Measurements from ENCODE around the gene UBE2V1. TPM values are rescaled to one million over a fixed set of nuclear protein-coding genes. Genes with fewer than 3 reads are reported as not detected.

The UBE2V1 gene
- total RNA-seq, 1 donor from 2014 or later: 138 TPM

DNA sequence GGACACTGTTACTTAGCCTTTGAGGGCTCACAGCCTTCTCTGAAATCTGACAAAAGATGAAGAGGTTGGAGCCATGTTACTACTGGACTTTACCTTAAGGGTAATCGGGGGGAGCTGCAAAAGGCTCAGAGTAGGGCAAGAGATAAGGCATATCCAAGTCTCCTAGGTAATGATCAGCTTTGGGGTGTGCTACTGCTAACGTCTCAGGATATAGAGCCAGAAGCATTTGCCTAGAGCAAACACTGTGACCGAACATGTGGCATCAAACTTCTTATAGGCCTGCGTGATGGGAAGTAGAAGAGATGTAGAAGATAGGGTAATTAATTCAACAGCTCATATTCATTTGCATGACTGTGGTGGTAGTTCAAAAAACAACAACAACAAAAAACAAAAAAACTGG is 11.1 kb downstream of the UBE2V1 start:
- H3K27me3 Mint-ChIP-seq (ENCODE audit: low read depth): no peaks in the 10 kb centered on the region
- no peak overlapping the region for H3K27ac Mint-ChIP-seq
- H3K9me3 Mint-ChIP-seq: no peaks in the 10 kb centered on the region
- H3K4me3 Mint-ChIP-seq: no peak overlapping the region
- no peak for DNase-seq (ENCODE audit: low spot score in 2 of 2, unreplicated experiment in 2 of 2)
- H3K4me1 Mint-ChIP-seq: peaks cover 19% of the 10 kb centered on the region
- peaks cover 2% of the 10 kb centered on the region for H3K36me3 Mint-ChIP-seq
- TF ChIP-seq, protein P1, sequence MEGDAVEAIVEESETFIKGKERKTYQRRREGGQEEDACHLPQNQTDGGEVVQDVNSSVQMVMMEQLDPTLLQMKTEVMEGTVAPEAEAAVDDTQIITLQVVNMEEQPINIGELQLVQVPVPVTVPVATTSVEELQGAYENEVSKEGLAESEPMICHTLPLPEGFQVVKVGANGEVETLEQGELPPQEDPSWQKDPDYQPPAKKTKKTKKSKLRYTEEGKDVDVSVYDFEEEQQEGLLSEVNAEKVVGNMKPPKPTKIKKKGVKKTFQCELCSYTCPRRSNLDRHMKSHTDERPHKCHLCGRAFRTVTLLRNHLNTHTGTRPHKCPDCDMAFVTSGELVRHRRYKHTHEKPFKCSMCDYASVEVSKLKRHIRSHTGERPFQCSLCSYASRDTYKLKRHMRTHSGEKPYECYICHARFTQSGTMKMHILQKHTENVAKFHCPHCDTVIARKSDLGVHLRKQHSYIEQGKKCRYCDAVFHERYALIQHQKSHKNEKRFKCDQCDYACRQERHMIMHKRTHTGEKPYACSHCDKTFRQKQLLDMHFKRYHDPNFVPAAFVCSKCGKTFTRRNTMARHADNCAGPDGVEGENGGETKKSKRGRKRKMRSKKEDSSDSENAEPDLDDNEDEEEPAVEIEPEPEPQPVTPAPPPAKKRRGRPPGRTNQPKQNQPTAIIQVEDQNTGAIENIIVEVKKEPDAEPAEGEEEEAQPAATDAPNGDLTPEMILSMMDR (IDR thresholded peaks at IDR 0.05; ENCODE audit: unreplicated experiment): no peak

DNA sequence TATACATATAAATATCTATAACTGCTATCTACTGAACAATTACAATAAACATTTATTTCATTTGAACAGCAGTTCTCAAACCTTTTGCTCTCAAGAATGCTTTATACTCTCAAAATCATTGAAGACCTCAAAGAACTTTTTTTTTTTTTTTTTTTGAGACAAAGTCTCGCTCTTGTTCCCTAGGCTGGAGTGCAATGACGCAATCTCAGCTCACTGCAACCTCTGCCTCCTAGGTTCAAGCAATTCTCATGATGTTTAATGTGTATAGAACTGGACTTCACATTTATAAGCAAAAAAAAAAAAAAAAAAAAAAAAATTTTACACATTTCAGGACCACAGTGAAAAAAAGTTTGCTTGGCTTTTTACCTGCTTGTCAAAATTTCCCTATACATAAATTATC is 11.7 kb downstream of the UBE2V1 start:
- Mint-ChIP-seq H3K27ac (no peak overlapping the region), H3K4me1 (peaks cover 19% of the 10 kb centered on the region), H3K9me3 (no peaks in the 10 kb centered on the region), H3K36me3 (peaks cover 2% of the 10 kb centered on the region), H3K4me3 (no peak overlapping the region), H3K27me3 (ENCODE audit: low read depth) (no peaks in the 10 kb centered on the region)
- DNase-seq (ENCODE audit: low spot score in 2 of 2, unreplicated experiment in 2 of 2): no peak
- TF ChIP-seq, protein P1 (IDR thresholded peaks at IDR 0.05; ENCODE audit: unreplicated experiment): no peak

DNA sequence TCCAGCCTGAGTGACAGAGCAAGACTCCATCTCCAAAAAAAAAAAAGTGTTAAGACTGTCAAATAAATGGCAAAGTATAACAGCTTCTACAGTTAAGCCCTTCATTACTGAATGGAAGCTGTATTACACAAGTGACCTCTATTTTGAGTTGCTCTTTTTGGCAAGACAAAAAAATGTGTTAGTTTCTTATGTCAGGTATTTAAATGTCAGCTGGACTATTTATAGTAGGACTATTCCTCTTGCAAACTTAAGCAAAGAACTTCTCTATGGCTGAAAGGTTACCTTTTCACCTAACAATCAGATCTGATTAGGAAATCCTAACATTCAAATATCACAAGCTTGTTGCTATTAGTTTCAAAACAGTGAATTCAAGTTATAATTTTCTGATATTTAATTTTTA is 12.4 kb downstream of the UBE2V1 start:
- Mint-ChIP-seq H3K27me3 (ENCODE audit: low read depth) (no peaks in the 10 kb centered on the region), H3K36me3 (peaks cover 2% of the 10 kb centered on the region), H3K9me3 (no peaks in the 10 kb centered on the region), H3K4me3 (no peak overlapping the region), H3K4me1 (peaks cover 19% of the 10 kb centered on the region), H3K27ac (no peak overlapping the region)
- TF ChIP-seq, protein P1 (IDR thresholded peaks at IDR 0.05; ENCODE audit: unreplicated experiment): no peak
- DNase-seq (ENCODE audit: low spot score in 2 of 2, unreplicated experiment in 2 of 2): no peak

DNA sequence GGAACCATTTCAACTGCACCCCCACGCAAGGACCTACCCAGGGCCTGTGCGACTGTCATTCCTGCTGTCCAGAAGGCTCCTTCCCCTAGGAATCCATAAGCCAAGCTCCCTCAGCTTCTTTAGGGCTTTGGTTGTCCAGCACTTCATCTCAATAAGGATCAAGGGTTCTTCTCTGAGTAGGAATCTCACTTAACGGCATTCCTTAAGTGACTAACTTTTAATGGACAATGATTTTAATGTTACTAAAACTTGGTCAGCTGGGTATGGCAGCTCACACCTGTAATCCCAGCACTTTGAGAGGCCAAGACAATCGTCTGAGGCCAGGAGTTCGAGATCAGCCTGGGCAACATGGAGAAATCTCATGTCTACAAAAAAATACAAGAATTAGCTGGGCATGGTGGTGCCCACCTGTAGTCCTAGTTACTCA is 13.4 kb downstream of the UBE2V1 start:
- Mint-ChIP-seq H3K4me3 (no peak overlapping the region), H3K4me1 (peaks cover 19% of the 10 kb centered on the region), H3K27me3 (ENCODE audit: low read depth) (no peaks in the 10 kb centered on the region), H3K27ac (peak overlapping the region; percentile 83), H3K9me3 (no peaks in the 10 kb centered on the region), H3K36me3 (peaks cover 8% of the 10 kb centered on the region)
- TF ChIP-seq, protein P1 (IDR thresholded peaks at IDR 0.05; ENCODE audit: unreplicated experiment): no peak
- no peak for DNase-seq (ENCODE audit: low spot score in 2 of 2, unreplicated experiment in 2 of 2)

DNA sequence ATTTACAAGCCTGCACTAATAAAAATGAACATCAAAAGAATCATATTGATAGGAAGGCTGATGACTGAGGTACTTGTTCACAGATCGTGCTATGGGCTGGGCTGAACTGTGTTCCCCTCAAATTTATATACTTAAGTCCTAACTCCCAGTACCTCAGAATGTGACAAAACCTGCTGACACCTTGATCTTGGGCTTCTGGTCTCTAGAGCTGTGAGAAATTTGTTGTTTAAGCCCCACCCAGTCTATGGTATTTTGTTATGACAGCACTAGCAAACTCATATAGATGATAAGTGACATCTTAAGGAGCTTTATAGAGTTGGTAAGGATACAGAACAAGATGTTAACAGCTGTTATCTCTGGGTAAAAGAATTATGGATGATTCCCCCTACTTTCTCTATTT is 13.8 kb downstream of the UBE2V1 start:
- Mint-ChIP-seq H3K4me1 (peaks cover 19% of the 10 kb centered on the region), H3K27me3 (ENCODE audit: low read depth) (no peaks in the 10 kb centered on the region), H3K4me3 (no peak overlapping the region), H3K9me3 (no peaks in the 10 kb centered on the region), H3K27ac (peak overlapping the region; percentile 83), H3K36me3 (peaks cover 10% of the 10 kb centered on the region)
- no peak for DNase-seq (ENCODE audit: low spot score in 2 of 2, unreplicated experiment in 2 of 2)
- TF ChIP-seq, protein P1 (IDR thresholded peaks at IDR 0.05; ENCODE audit: unreplicated experiment): no peak

DNA sequence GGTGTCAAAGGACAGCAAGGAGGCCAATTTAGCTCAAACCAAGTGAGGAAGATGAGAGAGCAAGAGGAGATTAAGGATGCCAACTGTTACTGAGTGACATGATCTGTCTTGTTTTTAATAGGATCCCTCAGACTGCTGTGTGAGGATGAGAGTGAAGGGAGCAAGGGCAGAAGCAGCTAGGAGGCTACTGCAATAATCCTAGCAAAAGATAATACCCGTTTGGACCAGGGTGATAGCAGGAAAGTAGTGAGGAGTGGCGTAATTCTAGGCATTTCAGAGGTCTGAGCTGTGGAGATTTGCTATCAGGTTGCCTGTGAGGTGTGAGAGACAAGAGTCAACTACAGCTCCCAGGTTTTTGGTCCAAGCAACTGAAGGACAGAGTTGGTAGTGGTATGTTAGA is 14.7 kb downstream of the UBE2V1 start:
- H3K36me3 Mint-ChIP-seq: peaks cover 9% of the 10 kb centered on the region
- no peak overlapping the region for H3K4me3 Mint-ChIP-seq
- TF ChIP-seq, protein P1 (IDR thresholded peaks at IDR 0.05; ENCODE audit: unreplicated experiment): no peak
- H3K27ac Mint-ChIP-seq: no peak overlapping the region
- peaks cover 16% of the 10 kb centered on the region for H3K4me1 Mint-ChIP-seq
- no peaks in the 10 kb centered on the region for H3K9me3 Mint-ChIP-seq
- no peak for DNase-seq (ENCODE audit: low spot score in 2 of 2, unreplicated experiment in 2 of 2)
- no peaks in the 10 kb centered on the region for H3K27me3 Mint-ChIP-seq (ENCODE audit: low read depth)
